BLaER1 treated with 17β-estradiol and CSF1 and Interleukin-3, amounts not matched to agents 10 nM and 100 nM (cell line): Measurements from ENCODE around the gene ART1.
A peak's percentile ranks its signal among the peaks of the same experiment; 100 is the strongest.

ENCODE experiments used
- H3K27ac ChIP-seq, 11 experiments: shearing (Covaris generic); formaldehyde crosslinking; 2 replicates each; pipeline ENCODE4 v1.8.1; 2022
- H3K27me3 ChIP-seq, 11 experiments: shearing (Covaris generic); formaldehyde crosslinking; 2 replicates each; pipeline ENCODE4 v1.8.1; 2022
- H3K36me3 ChIP-seq, 11 experiments: shearing (Covaris generic); formaldehyde crosslinking; 2 replicates each; pipeline ENCODE4 v1.8.1; 2022
- H3K4me1 ChIP-seq, 10 experiments: shearing (Covaris generic); formaldehyde crosslinking; 2 replicates each; pipeline ENCODE4 v1.8.1; 2022
- H3K4me2 ChIP-seq, 11 experiments: shearing (Covaris generic); formaldehyde crosslinking; 2 replicates each; pipeline ENCODE4 v1.8.1; 2022
- H3K4me3 ChIP-seq, 10 experiments: shearing (Covaris generic); formaldehyde crosslinking; 2 replicates each; pipeline ENCODE4 v1.8.1; 2022
- H3K9ac ChIP-seq, 11 experiments: shearing (Covaris generic); formaldehyde crosslinking; 2 replicates each; pipeline ENCODE4 v1.8.1; 2022
- H3K9me3 ChIP-seq, 11 experiments: shearing (Covaris generic); formaldehyde crosslinking; replicated peaks in 1 of 11; 2 replicates each; pipeline ENCODE4 v1.8.1; 2022
- H4K20me1 ChIP-seq, 11 experiments: shearing (Covaris generic); formaldehyde crosslinking; 2 replicates each; pipeline ENCODE4 v1.8.1; 2022
- Cebpa-rat ChIP-seq, 11 experiments: shearing (Covaris generic); IDR thresholded peaks; 2 replicates each; pipeline ENCODE4 v1.8.1; 2022

Gene ART1

GRCh38 chr11:3613998-3614741, 30.8 kb upstream of the ART1 start:
- H3K4me1 ChIP-seq: peaks cover 11 to 30% (median 17%) of the 10 kb centered on the region in 10 experiments; a peak in 18 of 20 replicates
- H3K36me3 ChIP-seq: no peaks in the 10 kb centered on the region
- 0 out of 22 replicates have a peak overlapping the region, but pooled peaks of 1 of the 11 experiments have one; percentile 3 for H3K27ac ChIP-seq
- no peak overlapping the region for H3K4me3 ChIP-seq
- peak overlapping the region; percentile 24 to 87 (median 46); a peak in 20 of 22 replicates for H3K4me2 ChIP-seq
- no peak for TF ChIP-seq Cebpa-rat (IDR thresholded peaks at IDR 0.05)
- peaks cover 5 to 10% (median 8%) of the 10 kb centered on the region in 11 experiments; a peak in 15 of 22 replicates for H3K9me3 ChIP-seq
- no peaks in the 10 kb centered on the region for H3K27me3 ChIP-seq
- H3K9ac ChIP-seq: peak overlapping the region in 1 of 11 experiments; percentile 19; a peak in 2 of 22 replicates
- no peaks in the 10 kb centered on the region for H4K20me1 ChIP-seq

GRCh38 chr11:3614742-3615171, 30.2 kb upstream of the ART1 start:
- H3K27me3 ChIP-seq: no peaks in the 10 kb centered on the region

GRCh38 chr11:3615998-3616397, 28.9 kb upstream of the ART1 start:
- Histone ChIP-seq H3K9ac (no peak overlapping the region), H3K4me3 (no peak overlapping the region), H3K9me3 (peaks cover 5 to 10% (median 8%) of the 10 kb centered on the region in 11 experiments; a peak in 15 of 22 replicates), H3K27ac (peak overlapping the region in 1 of 11 experiments; percentile 31; a peak in 2 of 22 replicates), H3K27me3 (no peaks in the 10 kb centered on the region), H4K20me1 (no peaks in the 10 kb centered on the region), H3K4me2 (peak overlapping the region in 4 of 11 experiments; percentile 16 to 84 (median 59); a peak in 4 of 22 replicates), H3K4me1 (peaks cover 11 to 30% (median 22%) of the 10 kb centered on the region in 10 experiments; a peak in 19 of 20 replicates), H3K36me3 (no peaks in the 10 kb centered on the region)
- no peak for TF ChIP-seq Cebpa-rat (IDR thresholded peaks at IDR 0.05)

More at GRCh38 chr11:3614742-3615171, 30.2 kb upstream of the ART1 start:
- Histone ChIP-seq H3K4me3 (no peak overlapping the region), H3K9me3 (peaks cover 5 to 10% (median 8%) of the 10 kb centered on the region in 11 experiments; a peak in 15 of 22 replicates), H3K4me2 (peak overlapping the region; percentile 24 to 87 (median 46); a peak in 21 of 22 replicates), H3K4me1 (peaks cover 11 to 30% (median 18%) of the 10 kb centered on the region in 10 experiments; a peak in 19 of 20 replicates), H4K20me1 (no peaks in the 10 kb centered on the region), H3K27ac (0 out of 22 replicates have a peak overlapping the region, but pooled peaks of 1 of the 11 experiments have one; percentile 3), H3K9ac (peak overlapping the region in 1 of 11 experiments; percentile 19; a peak in 2 of 22 replicates), H3K36me3 (no peaks in the 10 kb centered on the region)
- no peak for TF ChIP-seq Cebpa-rat (IDR thresholded peaks at IDR 0.05)

- Histone ChIP-seq H3K9me3 (peaks cover 4 to 9% (median 8%) of the 10 kb centered on the region in 11 experiments; a peak in 15 of 22 replicates), H3K9ac (no peak overlapping the region), H3K4me2 (peak overlapping the region in 1 of 11 experiments; percentile 2; a peak in 1 of 22 replicates), H3K27ac (peak overlapping the region in 1 of 11 experiments; percentile 31; a peak in 1 of 22 replicates), H3K27me3 (no peaks in the 10 kb centered on the region), H3K4me3 (no peak overlapping the region), H3K4me1 (peaks cover 11 to 30% (median 22%) of the 10 kb centered on the region in 10 experiments; a peak in 19 of 20 replicates), H3K36me3 (no peaks in the 10 kb centered on the region), H4K20me1 (no peaks in the 10 kb centered on the region)
- TF ChIP-seq Cebpa-rat (IDR thresholded peaks at IDR 0.05): no peak
Measured at GRCh38 chr11:3616721-3617460, 28.0 kb upstream of the ART1 start.

DNA sequence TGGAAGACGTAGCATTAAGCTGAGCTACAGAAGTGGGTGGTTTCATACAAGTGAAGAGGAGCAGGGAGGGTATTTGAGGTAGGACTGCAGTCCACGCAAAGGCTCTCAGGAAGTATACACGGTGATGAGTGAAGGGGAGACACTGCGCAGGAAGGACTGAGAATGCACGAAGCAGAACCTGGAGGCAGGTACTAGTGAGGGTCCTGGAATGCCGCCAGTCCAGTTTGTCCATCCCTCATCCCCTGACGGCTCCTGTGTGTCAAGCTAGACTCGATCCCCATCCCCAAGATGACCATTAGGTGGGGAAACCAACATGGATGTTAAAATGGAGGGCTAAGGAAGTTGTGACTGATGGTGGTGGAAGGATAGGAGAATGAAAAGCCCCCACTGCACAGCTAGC, 26.9 kb upstream of the ART1 start:
- H3K27ac ChIP-seq: no peak overlapping the region
- no peaks in the 10 kb centered on the region for H3K9me3 ChIP-seq
- H3K36me3 ChIP-seq: no peaks in the 10 kb centered on the region
- no peak overlapping the region for H3K4me2 ChIP-seq
- no peaks in the 10 kb centered on the region for H4K20me1 ChIP-seq
- no peak for TF ChIP-seq Cebpa-rat (IDR thresholded peaks at IDR 0.05)
- no peak overlapping the region for H3K9ac ChIP-seq
- no peak overlapping the region for H3K4me3 ChIP-seq
- H3K4me1 ChIP-seq: peaks cover 11 to 30% (median 22%) of the 10 kb centered on the region in 10 experiments; a peak in 19 of 20 replicates
- H3K27me3 ChIP-seq: no peaks in the 10 kb centered on the region

DNA sequence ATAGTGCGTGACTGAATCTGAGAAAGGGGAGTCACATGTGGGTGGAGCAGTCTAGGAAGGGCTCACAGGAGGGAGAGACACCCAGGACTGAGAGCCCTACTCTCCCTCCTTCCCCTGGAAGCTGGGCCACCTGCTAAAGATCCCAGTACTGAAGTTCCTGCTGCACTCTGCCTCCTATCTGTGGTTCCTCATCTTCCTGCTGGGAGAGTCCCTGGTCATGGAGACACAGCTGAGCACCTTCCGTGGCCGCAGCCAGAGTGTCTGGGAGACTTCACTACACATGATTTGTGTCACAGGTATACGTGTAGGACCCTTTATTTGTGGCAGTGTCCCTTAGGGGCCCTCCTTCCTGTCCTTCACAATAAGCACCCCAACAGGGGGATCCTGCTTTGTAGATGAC, 22.4 kb upstream of the ART1 start:
- Histone ChIP-seq H3K4me2 (no peak overlapping the region), H3K4me1 (peaks cover 0 to 14% (median 10%) of the 10 kb centered on the region in 10 experiments; a peak in 15 of 20 replicates), H3K36me3 (no peaks in the 10 kb centered on the region), H3K4me3 (no peak overlapping the region), H3K27ac (no peak overlapping the region), H3K9me3 (no peaks in the 10 kb centered on the region), H3K27me3 (no peaks in the 10 kb centered on the region), H4K20me1 (no peaks in the 10 kb centered on the region), H3K9ac (no peak overlapping the region)
- no peak for TF ChIP-seq Cebpa-rat (IDR thresholded peaks at IDR 0.05)

- Histone ChIP-seq H3K4me3 (no peak overlapping the region), H3K36me3 (no peaks in the 10 kb centered on the region), H3K9me3 (no peaks in the 10 kb centered on the region), H3K4me2 (no peak overlapping the region), H3K27me3 (no peaks in the 10 kb centered on the region), H3K27ac (no peak overlapping the region), H4K20me1 (no peaks in the 10 kb centered on the region), H3K4me1 (peaks cover 0 to 14% (median 10%) of the 10 kb centered on the region in 10 experiments; a peak in 15 of 20 replicates), H3K9ac (no peak overlapping the region)
- TF ChIP-seq Cebpa-rat (IDR thresholded peaks at IDR 0.05): no peak
Measured at GRCh38 chr11:3623121-3623520, 21.8 kb upstream of the ART1 start.

GRCh38 chr11:3623767-3624458, 21.0 kb upstream of the ART1 start:
- H3K4me1 ChIP-seq: peaks cover 0 to 14% (median 10%) of the 10 kb centered on the region in 10 experiments; a peak in 15 of 20 replicates
- H3K9ac ChIP-seq: no peak overlapping the region
- H3K27ac ChIP-seq: no peak overlapping the region
- H3K4me2 ChIP-seq: no peak overlapping the region
- no peak for TF ChIP-seq Cebpa-rat (IDR thresholded peaks at IDR 0.05)
- H3K36me3 ChIP-seq: no peaks in the 10 kb centered on the region
- H3K9me3 ChIP-seq: no peaks in the 10 kb centered on the region
- H4K20me1 ChIP-seq: no peaks in the 10 kb centered on the region
- no peaks in the 10 kb centered on the region for H3K27me3 ChIP-seq
- H3K4me3 ChIP-seq: no peak overlapping the region
